HEK293 (cell line): ENCODE data around the gene GP2.

Source experiments
- CTCF ChIA-PET: fragments of 350-600 bp; formaldehyde crosslinking; extraction: SDS; loops from one replicate; lab custom pipeline; 2021; ENCODE audit warnings: antibody characterized with exemption; lab: Yijun Ruan, JAX
- POLR2A ChIA-PET: fragments of 300-600 bp; formaldehyde crosslinking; extraction: SDS; loops from one replicate; lab custom pipeline; 2020; ENCODE audit warnings: antibody characterized with exemption, inconsistent platforms; lab: Yijun Ruan, JAX
- H3K27ac ChIP-seq: fragments of 200-500 bp; sonication (Bioruptor generic); 2 replicates; pipeline ENCODE4 v1.5.1; 2014; ENCODE audit warnings: low read depth, low read length, control low read depth, inconsistent platforms; ENCODE audit errors: extremely low read depth
- H3K36me3 ChIP-seq, 2 experiments: fragments of 200-500 bp in 1 of 2; sonication (Bioruptor generic) in 1 of 2; 1 replicate in 1 of 2; 2 replicates in 1 of 2; pipeline ENCODE4 v1.5.1; 2014 to 2017; ENCODE audit warnings: inconsistent platforms in 2 of 2, low read length in 2 of 2; ENCODE audit not compliant: control insufficient read depth in 2 of 2, insufficient read depth in 1 of 2
- H3K4me1 ChIP-seq: fragments of 200-500 bp; sonication (Bioruptor generic); 2 replicates; pipeline ENCODE4 v1.5.1; 2014; ENCODE audit warnings: mild to moderate bottlenecking, low read length, inconsistent platforms; ENCODE audit not compliant: control insufficient read depth, insufficient read depth
- H3K4me3 ChIP-seq: 2 replicates; pipeline ENCODE4 v1.5.1; 2011; ENCODE audit warnings: low read depth, mild to moderate bottlenecking, control low read depth, low read length, moderate library complexity
- H3K9me3 ChIP-seq: fragments of 200-500 bp; sonication (Bioruptor generic); 2 replicates; pipeline ENCODE4 v1.5.1; 2014; ENCODE audit warnings: low read depth, low read length, inconsistent platforms; ENCODE audit not compliant: control insufficient read depth, insufficient read depth
- GLI4 ChIP-seq: fragments of 450-650 bp; formaldehyde crosslinking; IDR thresholded peaks from 2 replicates; pipeline ENCODE4 v1.5.1; 2016; ENCODE audit warnings: missing biosample characterization, missing genetic modification characterization
- TCF7L2 ChIP-seq: IDR thresholded peaks from 2 replicates; pipeline ENCODE4 v1.6.1; 2011; ENCODE audit warnings: low read depth, mild to moderate bottlenecking, inconsistent platforms, low read length, moderate library complexity, borderline replicate concordance
- ZNF155 ChIP-seq: fragments of 450-650 bp; formaldehyde crosslinking; IDR thresholded peaks from 2 replicates; pipeline ENCODE4 v1.5.1; 2016; ENCODE audit warnings: missing biosample characterization, missing genetic modification characterization
- ZNF169 ChIP-seq: fragments of 450-650 bp; formaldehyde crosslinking; IDR thresholded peaks from 2 replicates; pipeline ENCODE4 v1.5.1; 2016; ENCODE audit warnings: missing biosample characterization, missing genetic modification characterization
- ZNF37A ChIP-seq: fragments of 450-650 bp; IDR thresholded peaks from 2 replicates; pipeline ENCODE4 v1.5.1; 2018; ENCODE audit warnings: missing biosample characterization, missing genetic modification characterization
- ZNF48 ChIP-seq: fragments of 450-650 bp; formaldehyde crosslinking; IDR thresholded peaks from 2 replicates; pipeline ENCODE4 v1.5.1; 2016; ENCODE audit warnings: missing biosample characterization, missing genetic modification characterization
- ZNF610 ChIP-seq: fragments of 450-650 bp; formaldehyde crosslinking; IDR thresholded peaks from 2 replicates; pipeline ENCODE4 v1.5.1; 2016; ENCODE audit warnings: missing biosample characterization, missing genetic modification characterization, borderline replicate concordance
- ZNF76 ChIP-seq: fragments of 450-650 bp; formaldehyde crosslinking; IDR thresholded peaks from 2 replicates; pipeline ENCODE4; 2016; ENCODE audit warnings: low read depth, missing biosample characterization, missing genetic modification characterization, borderline replicate concordance
- ZNF776 ChIP-seq: fragments of 450-650 bp; formaldehyde crosslinking; IDR thresholded peaks from 2 replicates; pipeline ENCODE4 v1.5.0; 2017; ENCODE audit warnings: missing biosample characterization, missing genetic modification characterization, borderline replicate concordance
- ZNF791 ChIP-seq: fragments of 450-650 bp; formaldehyde crosslinking; IDR thresholded peaks from 2 replicates; pipeline ENCODE4 v1.5.1; 2016; ENCODE audit warnings: missing biosample characterization, missing genetic modification characterization
- TF ChIP-seq, protein P1 (sequence below): fragments of 450-650 bp; formaldehyde crosslinking; IDR thresholded peaks from 2 replicates; pipeline ENCODE4 v1.5.1; 2017; ENCODE audit warnings: missing biosample characterization, missing genetic modification characterization
- TF ChIP-seq, protein P2 (sequence below): fragments of 450-650 bp; formaldehyde crosslinking; IDR thresholded peaks from 2 replicates; pipeline ENCODE4 v1.5.1; 2016; ENCODE audit warnings: missing biosample characterization, missing genetic modification characterization
- TF ChIP-seq, protein P3 (sequence below): fragments of 450-650 bp; formaldehyde crosslinking; conservative IDR thresholded peaks from 2 replicates; pipeline ENCODE4 v1.5.1; 2016; ENCODE audit warnings: low read depth, missing biosample characterization, missing genetic modification characterization

Gene GP2

DNA sequence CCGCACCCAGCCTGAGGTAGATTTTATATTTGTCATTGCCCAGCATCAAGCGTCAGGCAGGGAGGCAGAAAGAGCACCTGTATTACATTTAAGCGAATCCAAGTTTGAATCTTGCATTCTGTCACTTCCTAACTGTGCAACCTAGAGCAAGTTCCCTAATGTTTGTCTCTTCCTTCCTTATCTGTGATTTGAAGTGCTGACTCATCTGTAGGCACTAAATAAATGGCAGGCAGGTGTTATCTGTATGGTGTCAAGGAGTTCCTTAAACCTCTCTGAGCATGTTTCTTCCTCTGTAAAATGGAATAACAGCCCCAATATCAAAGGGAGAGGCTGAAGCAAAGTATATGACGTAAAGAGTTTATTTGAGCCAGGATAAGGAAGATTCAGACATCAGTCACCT lies 24.3 kb downstream of the GP2 start:
- TF ChIP-seq TCF7L2 (no peak), ZNF776 (tag by site-specific recombination) (no peak)
- TF ChIP-seq, protein P1, sequence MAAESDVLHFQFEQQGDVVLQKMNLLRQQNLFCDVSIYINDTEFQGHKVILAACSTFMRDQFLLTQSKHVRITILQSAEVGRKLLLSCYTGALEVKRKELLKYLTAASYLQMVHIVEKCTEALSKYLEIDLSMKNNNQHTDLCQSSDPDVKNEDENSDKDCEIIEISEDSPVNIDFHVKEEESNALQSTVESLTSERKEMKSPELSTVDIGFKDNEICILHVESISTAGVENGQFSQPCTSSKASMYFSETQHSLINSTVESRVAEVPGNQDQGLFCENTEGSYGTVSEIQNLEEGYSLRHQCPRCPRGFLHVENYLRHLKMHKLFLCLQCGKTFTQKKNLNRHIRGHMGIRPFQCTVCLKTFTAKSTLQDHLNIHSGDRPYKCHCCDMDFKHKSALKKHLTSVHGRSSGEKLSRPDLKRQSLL (tag by site-specific recombination): no peak
- H3K4me3 ChIP-seq: no peak overlapping the region
- H3K4me1 ChIP-seq: no peaks in the 10 kb centered on the region
- no peaks in the 10 kb centered on the region for H3K9me3 ChIP-seq
- no peak overlapping the region for H3K27ac ChIP-seq
- ChIA-PET POLR2A (no interaction called here), CTCF (interaction anchor here (0.7 to 1.7 kb wide), 2 partner anchors 12 to 395 kb away, joined by 3 to 9 read pairs; no protein-coding TSS in a partner anchor)
- no peaks in the 10 kb centered on the region for H3K36me3 ChIP-seq

DNA sequence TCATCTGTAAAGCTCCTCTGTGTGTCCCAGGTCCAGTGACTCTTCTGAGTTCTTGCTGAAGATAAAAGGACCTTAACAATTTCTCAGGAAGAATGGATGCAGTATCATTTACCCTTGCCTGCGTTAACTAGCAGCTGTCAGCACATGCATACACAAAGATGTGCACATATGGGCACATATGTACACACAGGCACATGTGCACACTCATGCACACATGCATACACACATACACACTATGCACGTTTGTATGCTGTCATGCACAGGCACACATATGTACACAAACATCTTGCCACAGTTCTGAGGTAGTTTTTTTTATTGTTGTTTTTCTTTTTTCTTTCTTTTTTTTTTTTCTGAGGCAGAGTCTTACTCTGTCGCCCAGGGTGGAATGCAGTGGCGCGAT lies 24.9 kb downstream of the GP2 start:
- CTCF ChIA-PET: interaction anchor here (0.7 to 4.7 kb wide), 5 partner anchors 8 to 402 kb away, joined by 3 to 101 read pairs (median 26); no protein-coding TSS in a partner anchor
- no peak overlapping the region for H3K27ac ChIP-seq

DNA sequence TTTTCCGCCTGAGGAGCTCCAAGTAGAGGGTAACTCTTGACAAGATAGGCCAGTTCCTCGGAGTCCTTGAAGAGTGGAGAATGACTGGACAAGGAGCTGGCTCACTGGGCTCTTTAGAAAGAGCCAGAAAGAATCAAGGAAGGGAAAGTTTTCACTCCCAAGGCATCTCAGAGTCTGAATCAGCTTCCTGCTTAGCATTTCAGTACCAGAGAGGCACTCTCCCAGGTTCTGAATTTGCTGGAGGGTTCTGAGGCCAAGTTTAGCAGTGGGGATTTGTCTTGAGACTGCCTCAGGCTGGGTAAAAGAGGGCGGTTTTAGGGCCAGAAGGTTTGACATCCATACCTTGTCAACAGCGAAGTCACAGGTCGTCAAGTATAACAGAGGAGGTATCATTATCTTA lies 25.5 kb downstream of the GP2 start:
- H3K27ac ChIP-seq: no peak overlapping the region
- POLR2A ChIA-PET: no interaction called here
- TF ChIP-seq ZNF48 (tag by site-specific recombination): no peak
- TF ChIP-seq, protein P2, sequence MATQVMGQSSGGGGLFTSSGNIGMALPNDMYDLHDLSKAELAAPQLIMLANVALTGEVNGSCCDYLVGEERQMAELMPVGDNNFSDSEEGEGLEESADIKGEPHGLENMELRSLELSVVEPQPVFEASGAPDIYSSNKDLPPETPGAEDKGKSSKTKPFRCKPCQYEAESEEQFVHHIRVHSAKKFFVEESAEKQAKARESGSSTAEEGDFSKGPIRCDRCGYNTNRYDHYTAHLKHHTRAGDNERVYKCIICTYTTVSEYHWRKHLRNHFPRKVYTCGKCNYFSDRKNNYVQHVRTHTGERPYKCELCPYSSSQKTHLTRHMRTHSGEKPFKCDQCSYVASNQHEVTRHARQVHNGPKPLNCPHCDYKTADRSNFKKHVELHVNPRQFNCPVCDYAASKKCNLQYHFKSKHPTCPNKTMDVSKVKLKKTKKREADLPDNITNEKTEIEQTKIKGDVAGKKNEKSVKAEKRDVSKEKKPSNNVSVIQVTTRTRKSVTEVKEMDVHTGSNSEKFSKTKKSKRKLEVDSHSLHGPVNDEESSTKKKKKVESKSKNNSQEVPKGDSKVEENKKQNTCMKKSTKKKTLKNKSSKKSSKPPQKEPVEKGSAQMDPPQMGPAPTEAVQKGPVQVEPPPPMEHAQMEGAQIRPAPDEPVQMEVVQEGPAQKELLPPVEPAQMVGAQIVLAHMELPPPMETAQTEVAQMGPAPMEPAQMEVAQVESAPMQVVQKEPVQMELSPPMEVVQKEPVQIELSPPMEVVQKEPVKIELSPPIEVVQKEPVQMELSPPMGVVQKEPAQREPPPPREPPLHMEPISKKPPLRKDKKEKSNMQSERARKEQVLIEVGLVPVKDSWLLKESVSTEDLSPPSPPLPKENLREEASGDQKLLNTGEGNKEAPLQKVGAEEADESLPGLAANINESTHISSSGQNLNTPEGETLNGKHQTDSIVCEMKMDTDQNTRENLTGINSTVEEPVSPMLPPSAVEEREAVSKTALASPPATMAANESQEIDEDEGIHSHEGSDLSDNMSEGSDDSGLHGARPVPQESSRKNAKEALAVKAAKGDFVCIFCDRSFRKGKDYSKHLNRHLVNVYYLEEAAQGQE (tag by site-specific recombination): 0 out of 2 replicates have a peak, but pooled peaks have one; percentile 39
- TF ChIP-seq, all 188 proteins: peak for 1
- Histone ChIP-seq H3K4me3 (no peak overlapping the region), H3K36me3 (no peaks in the 10 kb centered on the region), H3K9me3 (no peaks in the 10 kb centered on the region), H3K4me1 (no peaks in the 10 kb centered on the region)
- CTCF ChIA-PET: interaction anchor here (2.3 to 4.7 kb wide), 6 partner anchors 8 to 401 kb away, joined by 8 to 101 read pairs (median 23); no protein-coding TSS in a partner anchor

More for the DNA sequence above, 24.9 kb downstream of the GP2 start:
- H3K36me3 ChIP-seq: no peaks in the 10 kb centered on the region
- TF ChIP-seq ZNF791 (tag by site-specific recombination): no peak
- TF ChIP-seq, protein P3, sequence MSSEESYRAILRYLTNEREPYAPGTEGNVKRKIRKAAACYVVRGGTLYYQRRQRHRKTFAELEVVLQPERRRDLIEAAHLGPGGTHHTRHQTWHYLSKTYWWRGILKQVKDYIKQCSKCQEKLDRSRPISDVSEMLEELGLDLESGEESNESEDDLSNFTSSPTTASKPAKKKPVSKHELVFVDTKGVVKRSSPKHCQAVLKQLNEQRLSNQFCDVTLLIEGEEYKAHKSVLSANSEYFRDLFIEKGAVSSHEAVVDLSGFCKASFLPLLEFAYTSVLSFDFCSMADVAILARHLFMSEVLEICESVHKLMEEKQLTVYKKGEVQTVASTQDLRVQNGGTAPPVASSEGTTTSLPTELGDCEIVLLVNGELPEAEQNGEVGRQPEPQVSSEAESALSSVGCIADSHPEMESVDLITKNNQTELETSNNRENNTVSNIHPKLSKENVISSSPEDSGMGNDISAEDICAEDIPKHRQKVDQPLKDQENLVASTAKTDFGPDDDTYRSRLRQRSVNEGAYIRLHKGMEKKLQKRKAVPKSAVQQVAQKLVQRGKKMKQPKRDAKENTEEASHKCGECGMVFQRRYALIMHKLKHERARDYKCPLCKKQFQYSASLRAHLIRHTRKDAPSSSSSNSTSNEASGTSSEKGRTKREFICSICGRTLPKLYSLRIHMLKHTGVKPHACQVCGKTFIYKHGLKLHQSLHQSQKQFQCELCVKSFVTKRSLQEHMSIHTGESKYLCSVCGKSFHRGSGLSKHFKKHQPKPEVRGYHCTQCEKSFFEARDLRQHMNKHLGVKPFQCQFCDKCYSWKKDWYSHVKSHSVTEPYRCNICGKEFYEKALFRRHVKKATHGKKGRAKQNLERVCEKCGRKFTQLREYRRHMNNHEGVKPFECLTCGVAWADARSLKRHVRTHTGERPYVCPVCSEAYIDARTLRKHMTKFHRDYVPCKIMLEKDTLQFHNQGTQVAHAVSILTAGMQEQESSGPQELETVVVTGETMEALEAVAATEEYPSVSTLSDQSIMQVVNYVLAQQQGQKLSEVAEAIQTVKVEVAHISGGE (tag by site-specific recombination): no peak
- TF ChIP-seq GLI4: no peak
- no peak for TF ChIP-seq ZNF76 (tag by site-specific recombination)
- no peak for TF ChIP-seq ZNF37A
- TF ChIP-seq ZNF610 (tag by site-specific recombination): no peak
- TF ChIP-seq ZNF169: no peak
- TF ChIP-seq ZNF155 (tag by site-specific recombination): no peak
- POLR2A ChIA-PET: no interaction called here
- no peaks in the 10 kb centered on the region for H3K4me1 ChIP-seq
- no peak overlapping the region for H3K4me3 ChIP-seq
- no peaks in the 10 kb centered on the region for H3K9me3 ChIP-seq
